ENCODE measurements around the gene KRT20. TPM values are rescaled to one million over a fixed set of nuclear protein-coding genes. Genes with fewer than 3 reads are reported as not detected.

Gene KRT20
- total and polyA plus RNA-seq, 2 donors (not counting 3 experiments of a cell fraction or from before 2014, with no cell fraction given) = not detected

DNA sequence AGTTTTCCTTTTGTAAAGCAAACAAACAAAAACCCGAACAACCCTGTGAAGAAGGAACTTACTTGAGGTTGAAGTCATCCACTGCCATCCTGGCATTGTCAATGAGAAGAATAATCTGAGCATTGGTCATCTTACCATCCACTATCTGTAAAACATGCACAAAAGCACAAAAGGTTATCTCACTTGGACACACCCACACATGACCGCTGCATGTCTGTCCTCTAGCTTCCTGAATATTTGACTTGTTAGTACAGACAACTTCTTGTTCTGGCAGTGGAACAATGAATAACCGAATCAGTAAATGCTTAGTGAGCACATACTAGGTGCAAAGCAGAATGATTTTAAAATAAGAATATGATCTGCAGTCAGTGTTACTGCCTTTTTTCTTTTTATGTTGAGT, 46.3 kb upstream of the KRT20 start:
- TF ChIP-seq EZH2 (IDR thresholded peaks at IDR 0.05; ENCODE audit: borderline replicate concordance, low read depth, low read length, severe bottlenecking) (no peak), POLR2A (IDR thresholded peaks at IDR 0.05; ENCODE audit: low read depth, low read length) (no peak), POLR2AphosphoS5 (IDR thresholded peaks at IDR 0.05; ENCODE audit: insufficient read depth, low read depth, low read length) (no peak)
- TF ChIP-seq, protein P1, sequence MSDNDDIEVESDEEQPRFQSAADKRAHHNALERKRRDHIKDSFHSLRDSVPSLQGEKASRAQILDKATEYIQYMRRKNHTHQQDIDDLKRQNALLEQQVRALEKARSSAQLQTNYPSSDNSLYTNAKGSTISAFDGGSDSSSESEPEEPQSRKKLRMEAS (IDR thresholded peaks at IDR 0.05; ENCODE audit: insufficient read depth, insufficient read length) = no peak
- BruUV-seq (replicated peaks) = no TSS peak
- Histone ChIP-seq H3K4me3 (replicated peaks in 1 of 3; ENCODE audit: insufficient read depth in 1 of 3, low read depth in 1 of 3, low read length in 3 of 3) (no peak overlapping the region), H3K27me3 (ENCODE audit: control insufficient read depth in 2 of 2, insufficient read depth in 2 of 2, low read length in 2 of 2) (peaks cover 12 to 21% of the 10 kb centered on the region in 2 experiments), H3K4me2 (ENCODE audit: insufficient read depth, low read length) (no peak overlapping the region), H3K9me1 (replicated peaks; ENCODE audit: control insufficient read depth, extremely low read depth, insufficient read depth, low read length) (no peaks in the 10 kb centered on the region), H3K9me3 (replicated peaks; ENCODE audit: control insufficient read depth, insufficient read depth, low read length) (no peaks in the 10 kb centered on the region), H3K36me3 (ENCODE audit: control insufficient read depth in 2 of 2, extremely low read depth in 1 of 2, insufficient read depth in 2 of 2, low read length in 2 of 2) (no peaks in the 10 kb centered on the region), H2AFZ (ENCODE audit: low read depth, low read length) (no peak overlapping the region), H3K4me1 (ENCODE audit: control insufficient read depth, extremely low read depth, insufficient read depth, low read length) (no peaks in the 10 kb centered on the region), H3K9ac (replicated peaks; ENCODE audit: extremely low read depth, insufficient read depth, low read length) (no peak overlapping the region), H3K27ac (ENCODE audit: insufficient read depth, low read depth, low read length) (no peak overlapping the region), H3K79me2 (ENCODE audit: control insufficient read depth, insufficient read depth, low read length) (no peaks in the 10 kb centered on the region), H4K20me1 (replicated peaks; ENCODE audit: control insufficient read depth, extremely low read depth, insufficient read depth, low read length) (no peaks in the 10 kb centered on the region)
- CTCF ChIA-PET = interaction anchor here (0.7 kb wide), 1 partner anchor 391 kb away, joined by 3 read pairs; no protein-coding TSS in a partner anchor
- no peak for DNase-seq (ENCODE audit: low read depth, low spot score)
- intact Hi-C loops (cut with micrococcal nuclease) (no loop called here), dilution Hi-C loops (cut with MboI; ENCODE audit: extremely low pct_ligation_motif_present, low sequenced_read_pairs) (no loop called here)
- FAIRE-seq = no peak
- POLR2A ChIA-PET = interaction anchor here (0.6 kb wide), 1 partner anchor 355 kb away, joined by 3 read pairs; no protein-coding TSS in a partner anchor

DNA sequence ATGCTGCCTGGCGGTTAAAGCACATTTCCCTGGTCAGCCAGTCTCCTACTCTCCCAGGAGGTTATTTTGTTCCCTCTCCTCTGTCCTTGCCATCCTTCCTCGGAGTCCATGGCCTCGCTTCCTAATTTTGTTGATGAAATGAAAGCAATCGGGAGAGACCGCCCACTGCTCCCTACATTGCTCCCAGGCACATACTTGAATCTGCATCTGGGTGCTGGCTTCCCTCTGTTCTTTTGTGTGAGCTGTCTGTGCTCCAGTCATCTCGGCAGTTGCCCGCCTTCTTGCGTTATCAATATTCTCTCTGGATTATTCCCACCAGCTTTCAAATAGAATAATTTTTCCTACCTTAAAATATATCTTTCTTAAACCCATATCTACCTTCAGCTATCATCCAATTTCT, 41.3 kb upstream of the KRT20 start:
- Histone ChIP-seq H3K4me1 (ENCODE audit: control insufficient read depth, extremely low read depth, insufficient read depth, low read length) (peaks cover 4% of the 10 kb centered on the region), H3K9me1 (replicated peaks; ENCODE audit: control insufficient read depth, extremely low read depth, insufficient read depth, low read length) (no peaks in the 10 kb centered on the region), H4K20me1 (replicated peaks; ENCODE audit: control insufficient read depth, extremely low read depth, insufficient read depth, low read length) (no peaks in the 10 kb centered on the region), H3K36me3 (ENCODE audit: control insufficient read depth in 2 of 2, extremely low read depth in 1 of 2, insufficient read depth in 2 of 2, low read length in 2 of 2) (no peaks in the 10 kb centered on the region), H2AFZ (ENCODE audit: low read depth, low read length) (no peak overlapping the region), H3K4me2 (ENCODE audit: insufficient read depth, low read length) (no peak overlapping the region), H3K4me3 (replicated peaks in 1 of 3; ENCODE audit: insufficient read depth in 1 of 3, low read depth in 1 of 3, low read length in 3 of 3) (no peak overlapping the region), H3K9me3 (replicated peaks; ENCODE audit: control insufficient read depth, insufficient read depth, low read length) (no peaks in the 10 kb centered on the region), H3K27me3 (ENCODE audit: control insufficient read depth in 2 of 2, insufficient read depth in 2 of 2, low read length in 2 of 2) (peaks cover 5 to 15% of the 10 kb centered on the region in 2 experiments), H3K27ac (ENCODE audit: insufficient read depth, low read depth, low read length) (no peak overlapping the region), H3K9ac (replicated peaks; ENCODE audit: extremely low read depth, insufficient read depth, low read length) (no peak overlapping the region), H3K79me2 (ENCODE audit: control insufficient read depth, insufficient read depth, low read length) (no peaks in the 10 kb centered on the region)
- dilution Hi-C loops (cut with MboI; ENCODE audit: extremely low pct_ligation_motif_present, low sequenced_read_pairs) (no loop called here), intact Hi-C loops (cut with micrococcal nuclease) (no loop called here)
- ChIA-PET POLR2A (no interaction called here), CTCF (no interaction called here)
- BruUV-seq (replicated peaks) = no TSS peak
- no peak for TF ChIP-seq GATA2 (IDR thresholded peaks at IDR 0.05; ENCODE audit: insufficient read depth, insufficient read length, low read depth, low read length)
- no peak for TF ChIP-seq JUN (IDR thresholded peaks at IDR 0.05; ENCODE audit: borderline replicate concordance, insufficient read depth, insufficient read length, low read depth)
- TF ChIP-seq, protein P2, sequence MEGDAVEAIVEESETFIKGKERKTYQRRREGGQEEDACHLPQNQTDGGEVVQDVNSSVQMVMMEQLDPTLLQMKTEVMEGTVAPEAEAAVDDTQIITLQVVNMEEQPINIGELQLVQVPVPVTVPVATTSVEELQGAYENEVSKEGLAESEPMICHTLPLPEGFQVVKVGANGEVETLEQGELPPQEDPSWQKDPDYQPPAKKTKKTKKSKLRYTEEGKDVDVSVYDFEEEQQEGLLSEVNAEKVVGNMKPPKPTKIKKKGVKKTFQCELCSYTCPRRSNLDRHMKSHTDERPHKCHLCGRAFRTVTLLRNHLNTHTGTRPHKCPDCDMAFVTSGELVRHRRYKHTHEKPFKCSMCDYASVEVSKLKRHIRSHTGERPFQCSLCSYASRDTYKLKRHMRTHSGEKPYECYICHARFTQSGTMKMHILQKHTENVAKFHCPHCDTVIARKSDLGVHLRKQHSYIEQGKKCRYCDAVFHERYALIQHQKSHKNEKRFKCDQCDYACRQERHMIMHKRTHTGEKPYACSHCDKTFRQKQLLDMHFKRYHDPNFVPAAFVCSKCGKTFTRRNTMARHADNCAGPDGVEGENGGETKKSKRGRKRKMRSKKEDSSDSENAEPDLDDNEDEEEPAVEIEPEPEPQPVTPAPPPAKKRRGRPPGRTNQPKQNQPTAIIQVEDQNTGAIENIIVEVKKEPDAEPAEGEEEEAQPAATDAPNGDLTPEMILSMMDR (IDR thresholded peaks at IDR 0.05; ENCODE audit: extremely low read depth in 1 of 2, insufficient read depth in 1 of 2, low read depth in 1 of 2, low read length in 2 of 2) = no peak
- TF ChIP-seq EZH2 (IDR thresholded peaks at IDR 0.05; ENCODE audit: borderline replicate concordance, low read depth, low read length, severe bottlenecking) = no peak
- no peak for TF ChIP-seq POLR2A (IDR thresholded peaks at IDR 0.05; ENCODE audit: low read depth, low read length)
- no peak for TF ChIP-seq MYC (IDR thresholded peaks at IDR 0.05; ENCODE audit: low read depth, low read length)
- no peak for TF ChIP-seq POLR2AphosphoS5 (IDR thresholded peaks at IDR 0.05; ENCODE audit: insufficient read depth, low read depth, low read length)
- no peak for TF ChIP-seq FOS (IDR thresholded peaks at IDR 0.05; ENCODE audit: borderline replicate concordance, insufficient read depth, low read length)
- TF ChIP-seq, protein P1 (IDR thresholded peaks at IDR 0.05; ENCODE audit: insufficient read depth, insufficient read length) = no peak
- DNase-seq (ENCODE audit: low read depth, low spot score) (no peak), FAIRE-seq (no peak)

Measured in endothelial cell of umbilical vein (primary cell).